K562 (cell line): Measurements from ENCODE around the gene ARFGEF3. TPM values are rescaled to one million over a fixed set of nuclear protein-coding genes. Genes with fewer than 3 reads are reported as not detected.

Experiments used
- ATAC-seq: fragments of 200-7000 bp; cut with Tn5 transposase; 3 replicates; pipeline ENCODE4 v1.9.1; 2020; ENCODE audit warnings: moderate library complexity
- BruUV-seq: library from RNA; stranded (reverse); fragments of 400-500 nt; replicated peaks from 2 replicates; lab custom pipeline; 2021; lab: Mats Ljungman, UMichigan
- CTCF ChIA-PET: fragments of 300-600 bp; formaldehyde crosslinking; extraction: SDS; loops from one replicate; lab custom pipeline; 2021; ENCODE audit warnings: low intra/inter-chr PET ratio; lab: Yijun Ruan, JAX
- POLR2A ChIA-PET: fragments of 300-600, 350-650 bp; sonication (Branson Sonifier 250); formaldehyde crosslinking; extraction: SDS; loops from one replicate; lab custom pipeline; 2021; ENCODE audit warnings: antibody characterized with exemption, inconsistent platforms; lab: Yijun Ruan, JAX
- DNase-seq, 4 experiments: peaks; one replicate each; pipeline versions ENCODE4 v3.0.0 to v3.0.0-alpha.2; 2011 to 2018; ENCODE audit warnings: low spot score in 3 of 4, mixed read lengths in 3 of 4; ENCODE audit errors: extremely low read depth in 1 of 4
- FAIRE-seq: peaks from 2 replicates; lab custom pipeline; 2011; peaks lifted over from hg19 to GRCh38; lab: Jason Lieb, UNC
- H2AFZ ChIP-seq: 2 replicates; pipeline ENCODE4 v1.6.0; 2011; ENCODE audit warnings: low read depth, low read length, control low read depth, inconsistent platforms
- H3K27ac ChIP-seq: fragments of 200-600 bp; 3 replicates; pipeline ENCODE4 v1.8.0; 2011; ENCODE audit warnings: low read depth, mild to moderate bottlenecking, control low read depth, inconsistent platforms, low read length, moderate library complexity, mixed read lengths; ENCODE audit errors: extremely low read depth
- H3K27me3 ChIP-seq, 2 experiments: fragments of 300-600 bp in 1 of 2; 2 replicates in 1 of 2; 3 replicates in 1 of 2; pipeline versions ENCODE4 v1.6.0 to v1.8.0; 2011; ENCODE audit warnings: inconsistent platforms in 2 of 2, low read length in 2 of 2, mild to moderate bottlenecking in 1 of 2, mixed read lengths in 1 of 2, moderate library complexity in 1 of 2; ENCODE audit not compliant: control insufficient read depth in 2 of 2, insufficient read depth in 2 of 2
- H3K36me3 ChIP-seq: fragments of 300-600 bp; 3 replicates; pipeline ENCODE4 v1.8.0; 2011; ENCODE audit warnings: mild to moderate bottlenecking, low read length, inconsistent platforms; ENCODE audit not compliant: control insufficient read depth, insufficient read depth
- H3K4me1 ChIP-seq, 2 experiments: fragments of 200-600 bp in 1 of 2; replicated peaks in 1 of 2; 2 replicates in 1 of 2; 3 replicates in 1 of 2; pipeline versions ENCODE4 v1.5.1 to v1.8.0; 2011; ENCODE audit warnings: inconsistent platforms in 2 of 2, low read length in 2 of 2, mild to moderate bottlenecking in 1 of 2, mixed read lengths in 1 of 2, moderate library complexity in 1 of 2; ENCODE audit not compliant: control insufficient read depth in 2 of 2, insufficient read depth in 2 of 2
- H3K4me2 ChIP-seq: 2 replicates; pipeline ENCODE4 v1.6.1; 2011; ENCODE audit warnings: low read length, control low read depth, inconsistent platforms, mixed read lengths; ENCODE audit not compliant: insufficient read depth
- H3K4me3 ChIP-seq: fragments of 200-600 bp; sonication (generic), shearing (Covaris generic); 2 replicates; pipeline ENCODE4 v1.5.1; 2016; ENCODE audit warnings: control low read depth, inconsistent platforms
- H3K79me2 ChIP-seq: fragments of 200-600 bp; 3 replicates; pipeline ENCODE4 v1.8.0; 2011; ENCODE audit warnings: low read length, inconsistent platforms; ENCODE audit not compliant: control insufficient read depth, insufficient read depth
- H3K9ac ChIP-seq, 2 experiments: 2 replicates each; pipeline versions ENCODE4 v1.6.0 to v1.6.1; 2011; ENCODE audit warnings: low read depth in 2 of 2, low read length in 2 of 2, control low read depth in 1 of 2, inconsistent platforms in 1 of 2, mild to moderate bottlenecking in 1 of 2, mixed read lengths in 1 of 2; ENCODE audit not compliant: insufficient read depth in 1 of 2
- H3K9me1 ChIP-seq: one replicate; pipeline ENCODE4 v1.6.0; 2011; ENCODE audit warnings: inconsistent platforms, mild to moderate bottlenecking, low read length, moderate library complexity; ENCODE audit not compliant: control insufficient read depth, insufficient read depth
- H3K9me3 ChIP-seq: replicated peaks from 2 replicates; pipeline ENCODE4 v1.5.1; 2011; ENCODE audit warnings: low read depth, low read length, inconsistent platforms; ENCODE audit not compliant: control insufficient read depth, insufficient read depth
- H4K20me1 ChIP-seq: replicated peaks from 2 replicates; pipeline ENCODE4 v1.6.1; 2011; ENCODE audit warnings: low read length, inconsistent platforms, mixed read lengths; ENCODE audit not compliant: control insufficient read depth, insufficient read depth
- EP400 ChIP-seq: fragments of 450-650 bp; IDR thresholded peaks from 2 replicates; pipeline ENCODE4 v1.6.1; 2017; ENCODE audit warnings: antibody characterized with exemption, mild to moderate bottlenecking, moderate library complexity
- FIP1L1 ChIP-seq: fragments of 200-400 bp; formaldehyde crosslinking; IDR thresholded peaks from 2 replicates; pipeline ENCODE4 v1.6.1; 2018; ENCODE audit warnings: mild to moderate bottlenecking, low read depth, low read length; ENCODE audit not compliant: poor library complexity, severe bottlenecking
- FOXP4 ChIP-seq: sonication (generic); formaldehyde crosslinking; IDR thresholded peaks from 2 replicates; pipeline ENCODE4 v1.8.0; 2022; ENCODE audit warnings: mild to moderate bottlenecking, missing genetic modification reagents, borderline replicate concordance
- JUNB ChIP-seq: fragments of 450-650 bp; formaldehyde crosslinking; conservative IDR thresholded peaks from 2 replicates; pipeline ENCODE4 v1.4.0; 2020; ENCODE audit warnings: mild to moderate bottlenecking
- KHSRP ChIP-seq: fragments of 450-650 bp; IDR thresholded peaks from 2 replicates; pipeline ENCODE4 v1.6.1; 2017
- MNT ChIP-seq, 2 experiments: fragments of 450-650 bp; conservative IDR thresholded peaks; 2 replicates each; pipeline ENCODE4 v1.6.1; 2017; ENCODE audit warnings: mild to moderate bottlenecking in 2 of 2, moderate library complexity in 2 of 2
- NFIX ChIP-seq: fragments of 250-450 bp; sonication (Bioruptor Pico); IDR thresholded peaks from 2 replicates; pipeline ENCODE4 v1.4.0; 2020; ENCODE audit warnings: low read depth, mild to moderate bottlenecking, moderate library complexity
- PHTF2 ChIP-seq: fragments of 250-450 bp; sonication (Bioruptor Pico); IDR thresholded peaks from 2 replicates; pipeline ENCODE4 v1.5.0; 2021; ENCODE audit warnings: mild to moderate bottlenecking
- PRDM10 ChIP-seq: fragments of 450-650 bp; IDR thresholded peaks from 2 replicates; pipeline ENCODE4 v1.6.1; 2018; ENCODE audit not compliant: partially characterized antibody
- ZBTB9 ChIP-seq: fragments of 450-650 bp; formaldehyde crosslinking; IDR thresholded peaks from 2 replicates; pipeline ENCODE4 v1.4.0; 2020; ENCODE audit warnings: mild to moderate bottlenecking, moderate library complexity
- ZNF12 ChIP-seq: sonication (generic); formaldehyde crosslinking; IDR thresholded peaks from 2 replicates; pipeline ENCODE4 v1.4.0; 2020; ENCODE audit warnings: mild to moderate bottlenecking, missing genetic modification reagents
- ZNF197 ChIP-seq: fragments of 200-800 bp; sonication (Bioruptor generic); IDR thresholded peaks from 2 replicates; pipeline ENCODE4 v1.6.1; 2016; ENCODE audit warnings: low read depth, missing genetic modification characterization, missing compliant biosample characterization
- WGBS: fragments of 100-300 bp; shearing (Covaris generic); methylation state at CpG from one replicate; pipeline ENCODE4 v1.1.6; 2016; ENCODE audit warnings: low coverage, mixed read lengths; ENCODE audit not compliant: insufficient coverage; ENCODE audit errors: missing lambda C conversion rate; 5-methylcytosine and 5-hydroxymethylcytosine counted together
- in situ Hi-C: fragments of 300-500 bp; cut with MboI; formaldehyde crosslinking; loops from 4 replicates; pipeline ENCODE4 v1.15.0; 2018; ENCODE audit warnings: inconsistent platforms, mixed read lengths
- intact Hi-C: fragments of 100-400 bp; cut with micrococcal nuclease; formaldehyde crosslinking; loops from 2 replicates; pipeline ENCODE4 v1.14.2; 2022
- polyA plus RNA-seq, 8 experiments: library from polyadenylated mRNA; depleted of rRNA in 4 of 8; stranded (reverse) in 5 of 8; unstranded in 3 of 8; fragments of >200 nt; fragmentation: Nextera tagmentation in 2 of 8; fragmentation: Illumina TruSeq in 1 of 8; extraction: Ambion mirVana in 2 of 8; extraction: Trizol in 1 of 8; gene quantifications; 2 replicates each; pipeline versions ENCODE4 v1.2.1 to v1.2.3, GENCODE V29; 2011 to 2014; ENCODE audit warnings: inconsistent platforms in 1 of 8, missing spikeins in 1 of 8
- total RNA-seq, 7 experiments: library from RNA; depleted of rRNA in 6 of 7; stranded (reverse); fragments of >200 nt in 6 of 7; fragmentation: Illumina TruSeq in 2 of 7; extraction: Trizol in 2 of 7; gene quantifications; 2 replicates each; pipeline versions ENCODE4 v1.2.1 to v1.2.3, GENCODE V29; 2011 to 2021; ENCODE audit warnings: low replicate concordance in 1 of 7

ARFGEF3 gene
- total and polyA plus RNA-seq, 9 of the 15 experiments (the other 6 are each of a cell fraction or from before 2014, with no cell fraction given) = under 0.01 to 0.02 TPM; not detected in 7

GRCh38 chr6:138302554-138302953 lies 140.8 kb downstream of the ARFGEF3 start:
- Histone ChIP-seq H3K9me1 (no peaks in the 10 kb centered on the region), H3K27me3 (peaks cover 2 to 14% of the 10 kb centered on the region in 2 experiments; a peak in 4 of 5 replicates), H4K20me1 (no peaks in the 10 kb centered on the region), H3K9me3 (no peaks in the 10 kb centered on the region), H3K36me3 (no peaks in the 10 kb centered on the region), H3K27ac (no peak overlapping the region), H3K4me2 (no peak overlapping the region), H3K4me1 (no peaks in the 10 kb centered on the region), H3K79me2 (no peaks in the 10 kb centered on the region), H2AFZ (no peak overlapping the region), H3K9ac (no peak overlapping the region), H3K4me3 (no peak overlapping the region)
- FAIRE-seq (no peak), ATAC-seq (no peak), DNase-seq (no peak)
- in situ Hi-C loops = no loop called here
- BruUV-seq = no TSS peak
- intact Hi-C loops = no loop called here
- POLR2A ChIA-PET = interaction anchor here (0.9 to 1.3 kb wide), 2 partner anchors 26 to 100 kb away, joined by 3 read pairs; no protein-coding TSS in a partner anchor
- WGBS = 2% methylated on average over 2 of the region's 2 CpGs
- CTCF ChIA-PET = no interaction called here
- TF ChIP-seq ZNF197 (CRISPR knock-in tag) (no peak), FIP1L1 (no peak), MNT (conservative IDR thresholded peaks at IDR 0.05) (no peak), PRDM10 (no peak), PHTF2 (no peak), EP400 (no peak), NFIX (no peak), ZBTB9 (CRISPR knock-in tag) (no peak), KHSRP (no peak), JUNB (CRISPR knock-in tag) (no peak), FOXP4 (CRISPR knock-in tag) (no peak), ZNF12 (no peak)
